Right lobe of liver (tissue), 6 donors: ENCODE measurements around the gene KIF20B. TPM values are rescaled to one million over a fixed set of nuclear protein-coding genes. Genes with fewer than 3 reads are reported as not detected.
A peak's percentile ranks its signal among the peaks of the same experiment; 100 is the strongest.

Experiments
- ATAC-seq, 4 donors: fragments of 200-7000 bp; cut with Tn5 transposase; one replicate each; pipeline ENCODE4 v1.9.1; 2020; ENCODE audit warnings: mild to moderate bottlenecking in 4 of 4, moderate library complexity in 4 of 4
- DNase-seq, 3 donors: peaks; one replicate each; pipeline ENCODE4 v3.0.0-alpha.2; 2020
- H3K27ac ChIP-seq, 3 donors: fragments of 200-600 bp; one replicate each; pipeline ENCODE4 v1.8.0; 2022
- H3K27me3 ChIP-seq, 2 donors: fragments of 200-600 bp; one replicate each; pipeline ENCODE4 v1.8.0; 2022
- H3K36me3 ChIP-seq, 4 donors: fragments of 200-600 bp; sonication (generic) in 1 of 4; one replicate each; pipeline versions ENCODE4 v1.5.1 to v1.8.0; 2017 to 2022; ENCODE audit warnings: control low read depth in 1 of 4
- H3K4me1 ChIP-seq, 4 donors: fragments of 200-600 bp; sonication (generic) in 1 of 4; one replicate each; pipeline versions ENCODE4 v1.5.1 to v1.8.0; 2017 to 2022; ENCODE audit warnings: control low read depth in 1 of 4
- H3K4me3 ChIP-seq, 3 donors: fragments of 200-600 bp; one replicate each; pipeline ENCODE4 v1.8.0; 2022
- H3K9me3 ChIP-seq, 4 donors: fragments of 200-600 bp; sonication (generic) in 1 of 4; one replicate each; pipeline versions ENCODE4 v1.5.1 to v1.8.0; 2017 to 2022; ENCODE audit warnings: control low read depth in 1 of 4
- POLR2A ChIP-seq: fragments of 450-650 bp; IDR thresholded peaks from one replicate; pipeline ENCODE4 v1.6.1; 2017; ENCODE audit warnings: antibody characterized with exemption, mild to moderate bottlenecking
- WGBS: methylation state at CpG from one replicate; pipeline ENCODE4 v1.1.6; 2018; ENCODE audit warnings: low coverage, low lambda C conversion rate; ENCODE audit not compliant: insufficient coverage; ENCODE audit errors: missing lambda C conversion rate; 5-methylcytosine and 5-hydroxymethylcytosine counted together
- intact Hi-C, 2 donors: fragments of 100-400 bp; cut with DNase I; formaldehyde crosslinking; loops; one replicate each; pipeline versions ENCODE4 v1.11.2 to v1.14.1; 2022
- total RNA-seq, 6 experiments: library from RNA; depleted of rRNA in 2 of 6; stranded (reverse); fragments of >200 nt in 2 of 6; fragmentation: NEBNext Ultra II Directional in 3 of 6; extraction: Animal tissue kit (Norgen Biotek cat#: 25700) in 3 of 6; gene quantifications; one replicate each; pipeline versions ENCODE4 v1.1.0 to v1.2.4, GENCODE V29; 2016 to 2023
- TF ChIP-seq, protein P1 (sequence below), 4 donors: fragments of 200-600 bp in 3 of 4; fragments of 450-650 bp in 1 of 4; IDR thresholded peaks; one replicate each; pipeline versions ENCODE4 v1.5.1 to v1.8.0; 2016 to 2022; ENCODE audit warnings: antibody characterized with exemption in 4 of 4, mild to moderate bottlenecking in 2 of 4
- donor health status: DM: no; HTN: yes; CAD: no.
- donor health status: DM: no; HTN: no; CAD: no.
- donor health status: DM: no; HTN: no; CAD: no.
- donor health status: DM: no; HTN: yes; CAD: no.
- donor health status: DM: no; HTN: yes; CAD: no.

Gene KIF20B
- total RNA-seq, 6 experiments from 2014 or later, result 0.97 to 3.4 (median 1.7) TPM

GRCh38 chr10:89738551-89739209, 37.3 kb downstream of the KIF20B start:
- no peaks in the 10 kb centered on the region for H3K36me3 ChIP-seq
- TF ChIP-seq, protein P1, sequence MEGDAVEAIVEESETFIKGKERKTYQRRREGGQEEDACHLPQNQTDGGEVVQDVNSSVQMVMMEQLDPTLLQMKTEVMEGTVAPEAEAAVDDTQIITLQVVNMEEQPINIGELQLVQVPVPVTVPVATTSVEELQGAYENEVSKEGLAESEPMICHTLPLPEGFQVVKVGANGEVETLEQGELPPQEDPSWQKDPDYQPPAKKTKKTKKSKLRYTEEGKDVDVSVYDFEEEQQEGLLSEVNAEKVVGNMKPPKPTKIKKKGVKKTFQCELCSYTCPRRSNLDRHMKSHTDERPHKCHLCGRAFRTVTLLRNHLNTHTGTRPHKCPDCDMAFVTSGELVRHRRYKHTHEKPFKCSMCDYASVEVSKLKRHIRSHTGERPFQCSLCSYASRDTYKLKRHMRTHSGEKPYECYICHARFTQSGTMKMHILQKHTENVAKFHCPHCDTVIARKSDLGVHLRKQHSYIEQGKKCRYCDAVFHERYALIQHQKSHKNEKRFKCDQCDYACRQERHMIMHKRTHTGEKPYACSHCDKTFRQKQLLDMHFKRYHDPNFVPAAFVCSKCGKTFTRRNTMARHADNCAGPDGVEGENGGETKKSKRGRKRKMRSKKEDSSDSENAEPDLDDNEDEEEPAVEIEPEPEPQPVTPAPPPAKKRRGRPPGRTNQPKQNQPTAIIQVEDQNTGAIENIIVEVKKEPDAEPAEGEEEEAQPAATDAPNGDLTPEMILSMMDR (IDR thresholded peaks at IDR 0.05), result no peak
- TF ChIP-seq POLR2A, result no peak
- H3K27ac ChIP-seq, result no peak overlapping the region
- H3K9me3 ChIP-seq, result no peaks in the 10 kb centered on the region
- H3K4me1 ChIP-seq, result no peaks in the 10 kb centered on the region
- no peak for DNase-seq
- H3K4me3 ChIP-seq, result no peak overlapping the region
- intact Hi-C loops, result no loop called here
- H3K27me3 ChIP-seq, result no peaks in the 10 kb centered on the region
- WGBS, result 32% methylated on average over 2 of the region's 2 CpGs
- peak in 2 of 4 donors; percentile 24 to 54 for ATAC-seq

- intact Hi-C loops, result no loop called here
- no peak for DNase-seq
- no peaks in the 10 kb centered on the region for H3K27me3 ChIP-seq
- WGBS, result 98% methylated on average over 4 of the region's 4 CpGs
- H3K36me3 ChIP-seq, result no peaks in the 10 kb centered on the region
- no peak overlapping the region for H3K4me3 ChIP-seq
- H3K4me1 ChIP-seq, result no peaks in the 10 kb centered on the region
- no peaks in the 10 kb centered on the region for H3K9me3 ChIP-seq
- ATAC-seq, result no peak
- TF ChIP-seq POLR2A, result no peak
- TF ChIP-seq, protein P1 (IDR thresholded peaks at IDR 0.05), result no peak
- H3K27ac ChIP-seq, result no peak overlapping the region
Observed at GRCh38 chr10:89741126-89741762, 39.9 kb downstream of the KIF20B start.

DNA sequence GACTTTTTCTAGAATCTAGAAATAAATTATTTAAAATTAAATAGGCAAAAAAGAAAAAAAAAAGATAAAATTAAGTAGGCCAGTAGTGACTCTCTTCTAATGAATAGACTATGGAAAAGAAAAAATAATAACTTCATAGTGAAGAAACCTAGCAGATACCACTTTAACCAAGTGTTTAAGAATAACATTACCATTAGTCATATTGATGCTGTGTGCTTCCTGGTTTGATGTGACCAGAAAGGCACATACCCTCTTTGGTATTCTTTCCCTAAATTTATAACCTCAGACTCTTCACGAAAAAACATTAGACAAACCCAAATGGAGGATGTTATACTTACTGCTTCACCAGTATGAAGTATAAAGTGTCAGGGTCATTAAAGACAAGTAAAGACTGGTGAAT, 42.6 kb downstream of the KIF20B start:
- TF ChIP-seq, protein P1 (IDR thresholded peaks at IDR 0.05), result no peak
- no peak for TF ChIP-seq POLR2A
- no peak for DNase-seq
- WGBS, result 17% methylated on average over 1 of the region's 1 CpG

DNA sequence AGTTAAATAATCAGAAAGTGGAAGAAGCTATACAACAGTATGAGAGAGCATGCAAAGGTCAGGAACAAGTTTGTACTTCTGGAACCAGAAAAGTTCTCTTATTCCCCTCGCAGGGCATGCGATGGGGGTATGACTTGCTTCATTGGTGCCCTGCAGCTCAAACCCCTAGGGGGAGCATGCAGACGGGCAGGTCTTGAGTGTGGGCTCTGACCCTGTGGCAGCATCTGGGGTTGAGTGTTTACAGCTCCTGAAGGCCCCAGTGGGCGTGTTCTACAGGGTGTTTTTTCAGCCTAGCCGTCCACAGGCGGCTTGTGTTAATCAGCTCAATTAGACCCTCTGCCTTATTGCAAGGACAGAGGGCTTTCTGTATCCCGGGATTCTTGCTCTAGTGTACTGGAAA, 44.5 kb downstream of the KIF20B start:
- Histone ChIP-seq H3K4me3 (no peak overlapping the region), H3K27me3 (no peaks in the 10 kb centered on the region), H3K27ac (no peak overlapping the region), H3K9me3 (no peaks in the 10 kb centered on the region), H3K36me3 (no peaks in the 10 kb centered on the region), H3K4me1 (no peaks in the 10 kb centered on the region)
- TF ChIP-seq, protein P1 (IDR thresholded peaks at IDR 0.05), result no peak
- no peak for TF ChIP-seq POLR2A
- WGBS, result 88% methylated on average over 2 of the region's 7 CpGs
- intact Hi-C loops, result no loop called here
- ATAC-seq (no peak), DNase-seq (no peak)

More for the DNA sequence above, 42.6 kb downstream of the KIF20B start:
- ATAC-seq, result no peak
- Histone ChIP-seq H3K27me3 (no peaks in the 10 kb centered on the region), H3K4me3 (no peak overlapping the region), H3K4me1 (no peaks in the 10 kb centered on the region), H3K9me3 (no peaks in the 10 kb centered on the region), H3K27ac (no peak overlapping the region), H3K36me3 (no peaks in the 10 kb centered on the region)
- intact Hi-C loops, result no loop called here
